Osteoblast (primary cell): ENCODE measurements around the gene VCX3B. TPM values are rescaled to one million over a fixed set of nuclear protein-coding genes. Genes with fewer than 3 reads are reported as not detected.
"Not testable (repeated sequence)": the region's sequence is repeated elsewhere in the genome, so short reads cannot be mapped to it uniquely, and the experiment has no call there.

ENCODE experiments used
- DNase-seq: peaks from one replicate; pipeline ENCODE4 v3.0.0; 2011; ENCODE audit warnings: low spot score, mixed read lengths; ENCODE audit not compliant: insufficient read length; ENCODE audit errors: missing footprints
- H2AFZ ChIP-seq: 2 replicates; pipeline ENCODE4 v1.6.0; 2011; ENCODE audit warnings: mild to moderate bottlenecking, low read length
- H3K27ac ChIP-seq: 2 replicates; pipeline ENCODE4 v1.5.1; 2011; ENCODE audit warnings: mild to moderate bottlenecking, low read depth, low read length, moderate library complexity
- H3K27me3 ChIP-seq: 2 replicates; pipeline ENCODE4 v1.6.0; 2012; ENCODE audit warnings: mild to moderate bottlenecking, control low read depth, inconsistent platforms, low read length, moderate library complexity; ENCODE audit not compliant: insufficient read depth
- H3K36me3 ChIP-seq: 2 replicates; pipeline ENCODE4 v1.5.1; 2011; ENCODE audit warnings: mild to moderate bottlenecking, low read length, control low read depth, moderate library complexity; ENCODE audit not compliant: insufficient read depth
- H3K4me1 ChIP-seq: 2 replicates; pipeline ENCODE4 v1.5.1; 2011; ENCODE audit warnings: mild to moderate bottlenecking, low read length, control low read depth, moderate library complexity; ENCODE audit not compliant: insufficient read depth
- H3K4me2 ChIP-seq: 2 replicates; pipeline ENCODE4 v1.6.0; 2011; ENCODE audit warnings: mild to moderate bottlenecking, low read length; ENCODE audit not compliant: insufficient read depth
- H3K4me3 ChIP-seq: fragments of 200-600 bp; sonication (generic); 3 replicates; pipeline ENCODE4 v1.5.1; 2012; ENCODE audit warnings: mild to moderate bottlenecking, low read length, inconsistent platforms; ENCODE audit not compliant: insufficient read depth
- H3K79me2 ChIP-seq: 2 replicates; pipeline ENCODE4 v1.6.0; 2012; ENCODE audit warnings: mild to moderate bottlenecking, low read length, control low read depth, inconsistent platforms; ENCODE audit not compliant: insufficient read depth
- H3K9me3 ChIP-seq: 2 replicates; pipeline ENCODE4 v1.5.1; 2011; ENCODE audit warnings: low read depth, low read length, control low read depth
- H4K20me1 ChIP-seq: 2 replicates; pipeline ENCODE4 v1.6.0; 2012; ENCODE audit warnings: mild to moderate bottlenecking, low read length, control low read depth; ENCODE audit not compliant: insufficient read depth
- CTCF ChIP-seq: IDR thresholded peaks from 2 replicates; pipeline ENCODE4 v1.5.1; 2011; ENCODE audit warnings: mild to moderate bottlenecking, low read depth, low read length, moderate library complexity; ENCODE audit errors: extremely low read depth
- total RNA-seq: library from RNA; depleted of rRNA; stranded (reverse); fragments of >200 nt; gene quantifications from 2 replicates; pipeline ENCODE4 v1.2.3, GENCODE V29; 2012

Gene VCX3B
- total RNA-seq, 1 donor: not detected

- TF ChIP-seq CTCF: no peak
- Histone ChIP-seq H3K36me3 (no peaks in the 10 kb centered on the region), H3K79me2 (no peaks in the 10 kb centered on the region), H3K27me3 (no peaks in the 10 kb centered on the region), H3K4me1 (no peaks in the 10 kb centered on the region), H4K20me1 (no peaks in the 10 kb centered on the region), H3K27ac (no peak overlapping the region), H3K9me3 (peaks cover 2% of the 10 kb centered on the region), H2AFZ (no peak overlapping the region), H3K4me3 (no peak overlapping the region), H3K4me2 (no peak overlapping the region)
- DNase-seq: no peak
These were observed 11.0 kb upstream of the VCX3B start for GRCh38 chrX:8453611-8454010.

- Histone ChIP-seq H3K79me2 (no peaks in the 10 kb centered on the region), H3K27ac (no peak overlapping the region), H3K4me3 (no peak overlapping the region), H3K4me2 (no peak overlapping the region), H3K27me3 (no peaks in the 10 kb centered on the region), H2AFZ (no peak overlapping the region), H3K9me3 (peaks cover 2% of the 10 kb centered on the region), H4K20me1 (no peaks in the 10 kb centered on the region), H3K36me3 (no peaks in the 10 kb centered on the region), H3K4me1 (no peaks in the 10 kb centered on the region)
- DNase-seq: no peak
- no peak for TF ChIP-seq CTCF
These were observed 9.1 kb upstream of the VCX3B start for GRCh38 chrX:8455557-8455956.

GRCh38 chrX:8462488-8462887 lies 2.1 kb upstream of the VCX3B start:
- Histone ChIP-seq H3K27ac (no peak overlapping the region), H3K4me3 (no peak overlapping the region), H3K27me3 (no peaks in the 10 kb centered on the region), H3K9me3 (no peaks in the 10 kb centered on the region), H3K79me2 (no peaks in the 10 kb centered on the region), H2AFZ (no peak overlapping the region), H3K4me2 (no peak overlapping the region), H3K36me3 (no peaks in the 10 kb centered on the region), H4K20me1 (no peaks in the 10 kb centered on the region), H3K4me1 (no peaks in the 10 kb centered on the region)
- no peak for TF ChIP-seq CTCF
- DNase-seq: no peak

- TF ChIP-seq CTCF: no peak
- H3K4me2 ChIP-seq: no peak overlapping the region
These were observed 19.8 kb downstream of the VCX3B start for GRCh38 chrX:8484360-8484949.

GRCh38 chrX:8495036-8495435 lies 30.4 kb downstream of the VCX3B start:
- H3K36me3 ChIP-seq, H3K9me3 ChIP-seq, H3K27me3 ChIP-seq, H3K27ac ChIP-seq, H3K4me2 ChIP-seq, H4K20me1 ChIP-seq, H3K4me1 ChIP-seq, H3K4me3 ChIP-seq, H3K79me2 ChIP-seq, H2AFZ ChIP-seq, DNase-seq: not testable (repeated sequence)

More at GRCh38 chrX:8484360-8484949, 19.8 kb downstream of the VCX3B start:
- Histone ChIP-seq H3K4me3 (no peak overlapping the region), H3K9me3 (no peaks in the 10 kb centered on the region), H4K20me1 (no peaks in the 10 kb centered on the region), H3K36me3 (no peaks in the 10 kb centered on the region), H3K27me3 (no peaks in the 10 kb centered on the region), H2AFZ (no peak overlapping the region), H3K4me1 (no peaks in the 10 kb centered on the region), H3K79me2 (no peaks in the 10 kb centered on the region), H3K27ac (no peak overlapping the region)
- no peak for DNase-seq
